Fibroblast of lung (primary cell): ENCODE results near the gene EEF2K. TPM values are rescaled to one million over a fixed set of nuclear protein-coding genes. Genes with fewer than 3 reads are reported as not detected.

Experiments used
- DNase-seq, 2 donors: peaks; one replicate each; pipeline versions ENCODE4 v3.0.0 to v3.0.0-alpha.2; 2010; ENCODE audit warnings: low read depth in 2 of 2
- H2AFZ ChIP-seq: 2 replicates; pipeline ENCODE4 v1.5.1; 2012; ENCODE audit warnings: low read length, control low read depth, inconsistent platforms
- H3K27ac ChIP-seq: 2 replicates; pipeline ENCODE4 v1.5.1; 2011; ENCODE audit warnings: low read length, control low read depth; ENCODE audit not compliant: insufficient read depth
- H3K27me3 ChIP-seq: 2 replicates; pipeline ENCODE4 v1.5.1; 2011; ENCODE audit warnings: mild to moderate bottlenecking, low read length; ENCODE audit not compliant: control insufficient read depth, insufficient read depth
- H3K36me3 ChIP-seq: 2 replicates; pipeline ENCODE4 v1.5.1; 2011; ENCODE audit warnings: low read length; ENCODE audit not compliant: control insufficient read depth, insufficient read depth
- H3K4me1 ChIP-seq: 2 replicates; pipeline ENCODE4 v1.5.1; 2011; ENCODE audit warnings: low read length; ENCODE audit not compliant: control insufficient read depth, insufficient read depth; ENCODE audit errors: extremely low read depth
- H3K4me2 ChIP-seq: 2 replicates; pipeline ENCODE4 v1.5.1; 2011; ENCODE audit warnings: low read length, control low read depth; ENCODE audit not compliant: insufficient read depth; ENCODE audit errors: extremely low read depth
- H3K4me3 ChIP-seq, 4 experiments: fragments of 200-600 bp in 1 of 4; sonication (generic) in 1 of 4; replicated peaks in 1 of 4; 2 replicates each; pipeline ENCODE4 v1.5.1; 2011 to 2016; ENCODE audit warnings: low read length in 4 of 4, low read depth in 3 of 4, mild to moderate bottlenecking in 3 of 4, control low read depth in 2 of 4, inconsistent platforms in 1 of 4, mixed read lengths in 1 of 4; ENCODE audit not compliant: insufficient read depth in 1 of 4; ENCODE audit errors: control extremely low read depth in 1 of 4
- H3K79me2 ChIP-seq: 2 replicates; pipeline ENCODE4 v1.5.1; 2012; ENCODE audit warnings: mild to moderate bottlenecking, low read length, inconsistent platforms; ENCODE audit not compliant: control insufficient read depth, insufficient read depth
- H3K9ac ChIP-seq: 2 replicates; pipeline ENCODE4 v1.5.1; 2011; ENCODE audit warnings: mild to moderate bottlenecking, low read length, control low read depth; ENCODE audit not compliant: insufficient read depth
- H3K9me3 ChIP-seq: 2 replicates; pipeline ENCODE4 v1.5.1; 2012; ENCODE audit warnings: low read depth, low read length; ENCODE audit not compliant: control insufficient read depth, insufficient read depth
- H4K20me1 ChIP-seq: 2 replicates; pipeline ENCODE4 v1.5.1; 2011; ENCODE audit warnings: low read length; ENCODE audit not compliant: control insufficient read depth, insufficient read depth; ENCODE audit errors: extremely low read depth
- CTCF ChIP-seq, 2 donors: IDR thresholded peaks in 1 of 2; conservative IDR thresholded peaks in 1 of 2; 1 replicate in 1 of 2; 2 replicates in 1 of 2; pipeline ENCODE4 v1.5.1; 2011 to 2012; ENCODE audit warnings: low read length in 2 of 2, control low read depth in 1 of 2, inconsistent platforms in 1 of 2, low read depth in 1 of 2, mild to moderate bottlenecking in 1 of 2
- EZH2 ChIP-seq: IDR thresholded peaks from 2 replicates; pipeline ENCODE4 v1.5.1; 2012; ENCODE audit warnings: low read length, control low read depth, mild to moderate bottlenecking; ENCODE audit errors: missing control alignments
- polyA plus RNA-seq, 2 donors: library from polyadenylated mRNA; depleted of rRNA in 1 of 2; stranded (reverse) in 1 of 2; unstranded in 1 of 2; fragments of >200 nt; gene quantifications; 2 replicates each; pipeline ENCODE4 v1.2.1, GENCODE V29; 2011 to 2012; ENCODE audit warnings: missing spikeins in 1 of 2
- total RNA-seq: library from RNA; depleted of rRNA; stranded (reverse); fragments of >200 nt; gene quantifications from 2 replicates; pipeline ENCODE4 v1.2.1, GENCODE V29; 2014

The EEF2K gene
- total and polyA plus RNA-seq, 2 donors (not counting 1 experiment from before 2014, with no cell fraction given): 8.9 to 22.6 TPM

- H3K4me2 ChIP-seq: no peak overlapping the region
- peaks cover 10% of the 10 kb centered on the region for H3K36me3 ChIP-seq
- no peaks in the 10 kb centered on the region for H3K9me3 ChIP-seq
- H3K4me3 ChIP-seq: no peak overlapping the region
- no peaks in the 10 kb centered on the region for H3K4me1 ChIP-seq
- DNase-seq: peak in 1 of 2 donors; percentile 34
- no peaks in the 10 kb centered on the region for H3K79me2 ChIP-seq
- no peak overlapping the region for H3K9ac ChIP-seq
- no peaks in the 10 kb centered on the region for H3K27me3 ChIP-seq
- TF ChIP-seq EZH2 (no peak), CTCF (conservative IDR thresholded peaks at IDR 0.05 in 1 of 2, IDR thresholded peaks at IDR 0.05 in 1 of 2; ENCODE audit: low read depth in 1 of 2, low read length in 2 of 2) (no peak)
- H2AFZ ChIP-seq: no peak overlapping the region
- no peaks in the 10 kb centered on the region for H4K20me1 ChIP-seq
- no peak overlapping the region for H3K27ac ChIP-seq
These were observed 44.4 kb downstream of the EEF2K start for GRCh38 chr16:22250522-22250921.

GRCh38 chr16:22252317-22252716 is 46.2 kb downstream of the EEF2K start:
- no peak for DNase-seq
- H3K36me3 ChIP-seq: peaks cover 17% of the 10 kb centered on the region
- no peaks in the 10 kb centered on the region for H3K4me1 ChIP-seq
- H2AFZ ChIP-seq: no peak overlapping the region
- no peaks in the 10 kb centered on the region for H4K20me1 ChIP-seq
- H3K79me2 ChIP-seq: no peaks in the 10 kb centered on the region
- no peak for TF ChIP-seq EZH2
- TF ChIP-seq CTCF (conservative IDR thresholded peaks at IDR 0.05 in 1 of 2, IDR thresholded peaks at IDR 0.05 in 1 of 2; ENCODE audit: low read depth in 1 of 2, low read length in 2 of 2): no peak
- H3K27me3 ChIP-seq: no peaks in the 10 kb centered on the region
- no peak overlapping the region for H3K27ac ChIP-seq
- H3K4me2 ChIP-seq: no peak overlapping the region
- H3K9ac ChIP-seq: no peak overlapping the region
- no peaks in the 10 kb centered on the region for H3K9me3 ChIP-seq
- no peak overlapping the region for H3K4me3 ChIP-seq

- Histone ChIP-seq H3K79me2 (no peaks in the 10 kb centered on the region), H2AFZ (no peak overlapping the region), H3K36me3 (peaks cover 21% of the 10 kb centered on the region), H3K27ac (no peak overlapping the region), H3K9ac (no peak overlapping the region), H3K4me2 (no peak overlapping the region), H3K4me1 (no peaks in the 10 kb centered on the region), H3K9me3 (no peaks in the 10 kb centered on the region), H3K27me3 (no peaks in the 10 kb centered on the region), H3K4me3 (no peak overlapping the region), H4K20me1 (no peaks in the 10 kb centered on the region)
- no peak for DNase-seq
- TF ChIP-seq EZH2 (no peak), CTCF (conservative IDR thresholded peaks at IDR 0.05 in 1 of 2, IDR thresholded peaks at IDR 0.05 in 1 of 2; ENCODE audit: low read depth in 1 of 2, low read length in 2 of 2) (no peak)
These were observed 47.2 kb downstream of the EEF2K start for GRCh38 chr16:22253272-22253671.
